EH (cell line): ENCODE measurements around the gene EYS.

Experiments used
- DNase-seq: peaks from one replicate; pipeline ENCODE4 v3.0.0-alpha.2; 2015; ENCODE audit warnings: low read depth

EYS gene

GRCh38 chr6:64817525-64817924, 889.5 kb downstream of the EYS start:
- DNase-seq, result no peak

DNA sequence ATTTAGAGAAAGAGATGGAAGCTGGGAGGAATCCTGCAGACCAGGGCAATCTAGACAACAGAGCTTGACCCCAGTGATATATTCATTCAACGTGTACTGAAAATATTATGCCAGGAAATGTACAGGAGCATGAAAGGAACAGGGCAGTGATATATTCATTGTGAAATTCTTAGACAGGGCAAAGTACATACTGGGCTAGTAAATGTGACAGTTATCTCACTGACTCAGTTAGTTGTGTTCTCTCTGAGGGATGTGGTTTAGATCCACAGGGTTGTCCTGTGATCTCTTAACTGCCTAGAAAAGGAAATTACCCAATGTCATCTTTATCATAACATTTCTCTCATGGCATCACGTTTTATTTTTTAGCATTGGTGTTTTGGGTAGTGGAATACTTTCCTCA, 891.3 kb downstream of the EYS start:
- DNase-seq, result no peak

DNA sequence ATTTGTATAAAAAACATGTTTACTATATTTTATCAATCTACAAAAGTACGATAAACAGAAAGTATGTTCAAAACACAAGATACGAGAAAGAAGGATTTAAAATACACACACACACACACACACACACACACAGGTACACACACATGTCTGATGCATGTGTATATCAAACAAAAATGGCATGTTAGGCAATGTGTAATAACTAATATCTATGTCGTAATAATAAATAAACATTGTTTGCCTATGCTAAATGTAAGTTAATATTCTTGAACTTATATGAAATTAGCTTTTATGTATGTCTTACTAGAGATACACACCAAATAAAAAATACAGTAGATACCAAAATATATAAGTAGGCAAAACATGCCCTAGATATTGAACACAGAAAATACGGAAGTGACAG, 894.9 kb downstream of the EYS start:
- no peak for DNase-seq

GRCh38 chr6:64811119-64811518, 895.9 kb downstream of the EYS start:
- no peak for DNase-seq

DNA sequence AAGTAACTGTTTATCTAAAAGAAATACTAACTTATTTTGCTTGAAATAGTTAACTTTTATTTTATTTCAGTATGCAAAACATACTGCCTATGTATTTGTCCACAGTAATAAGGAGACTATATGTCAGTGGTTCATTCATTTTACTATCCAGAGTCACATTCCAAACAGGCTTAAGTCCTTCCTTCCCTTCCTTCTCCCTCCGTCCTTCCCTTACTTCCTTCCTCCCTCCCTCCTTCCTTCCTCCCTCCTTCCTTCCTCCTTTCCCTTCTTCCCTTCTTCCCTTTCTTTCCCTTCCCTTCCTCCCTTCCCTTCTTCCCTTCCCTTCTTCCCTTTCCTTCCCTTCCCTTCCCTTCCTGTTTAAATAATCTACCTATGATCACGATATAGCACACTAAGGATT, 899.2 kb downstream of the EYS start:
- DNase-seq, result no peak

DNA sequence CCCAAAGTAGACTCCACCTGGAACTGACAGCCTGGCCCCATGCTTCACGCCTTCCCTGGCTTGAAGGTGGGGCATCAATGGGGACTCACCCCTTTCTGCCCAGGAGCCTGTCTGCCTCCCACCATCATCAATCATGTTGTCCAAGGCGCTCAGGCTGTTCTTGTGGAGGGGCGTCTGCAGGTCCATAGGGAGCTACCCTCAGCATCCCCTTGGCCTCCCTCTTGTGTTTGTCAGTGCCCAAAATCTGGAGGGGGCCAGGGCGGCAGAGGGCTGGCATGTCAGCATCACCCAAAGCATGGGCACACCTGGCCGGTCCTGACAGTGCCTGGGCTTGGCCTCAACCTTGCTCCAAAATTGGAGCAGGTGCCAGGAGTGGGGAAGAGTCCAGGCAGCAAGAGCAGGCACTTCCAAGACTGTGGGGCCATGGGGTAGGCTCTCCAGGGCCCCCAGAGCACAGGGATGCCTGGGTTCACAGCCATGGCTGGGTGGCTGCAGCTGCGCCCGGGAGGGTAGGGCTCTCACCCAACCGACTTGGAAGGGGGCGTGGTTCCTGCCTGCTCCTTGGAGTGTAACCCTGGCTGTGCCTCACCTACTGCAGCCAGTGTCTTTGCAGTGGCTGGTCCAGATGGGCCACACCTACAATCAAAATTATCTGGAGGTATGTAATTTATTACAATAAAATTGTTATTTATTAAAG, 903.4 kb downstream of the EYS start:
- DNase-seq, result no peak

- DNase-seq, result no peak
These were observed 914.5 kb downstream of the EYS start for GRCh38 chr6:64792534-64792933.

GRCh38 chr6:64789476-64789875, 917.5 kb downstream of the EYS start:
- no peak for DNase-seq

DNA sequence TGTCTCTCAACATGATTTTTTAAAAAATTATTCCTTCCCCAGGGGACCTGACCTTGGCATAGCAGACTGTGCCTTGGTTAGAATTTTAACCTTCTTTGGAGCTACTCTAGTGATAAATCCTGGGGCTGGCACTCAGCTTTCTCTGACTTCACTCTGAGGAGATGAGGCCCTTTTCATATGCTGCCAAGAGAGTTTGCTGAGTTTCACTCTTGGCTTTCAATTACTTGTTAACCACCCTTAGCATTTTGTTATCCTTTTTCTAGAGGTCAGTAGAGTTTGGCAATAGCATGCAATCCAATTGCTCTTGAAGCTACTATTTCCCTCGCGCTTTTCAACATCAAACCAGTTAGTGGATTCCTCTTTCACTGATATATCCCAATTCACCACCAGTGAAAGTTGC, 920.3 kb downstream of the EYS start:
- no peak for DNase-seq

DNA sequence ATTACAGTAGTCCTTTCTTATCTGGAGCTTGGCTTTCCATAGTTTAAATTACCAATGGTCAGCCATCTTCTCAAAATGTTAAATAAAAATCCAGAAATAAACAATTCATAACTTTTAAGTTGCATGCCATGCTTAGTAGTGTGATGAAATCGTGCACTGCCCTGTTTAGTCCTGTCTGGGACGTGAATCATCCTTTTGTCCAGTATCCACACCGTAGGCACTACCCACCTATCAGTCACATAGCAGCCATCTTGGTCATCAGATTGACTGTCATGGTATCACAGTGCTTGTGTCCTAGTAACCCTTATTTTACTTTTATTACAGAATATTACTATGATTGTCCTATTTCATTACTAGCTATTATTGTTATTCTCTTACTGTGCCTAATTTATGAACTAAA, 924.1 kb downstream of the EYS start:
- no peak for DNase-seq

DNA sequence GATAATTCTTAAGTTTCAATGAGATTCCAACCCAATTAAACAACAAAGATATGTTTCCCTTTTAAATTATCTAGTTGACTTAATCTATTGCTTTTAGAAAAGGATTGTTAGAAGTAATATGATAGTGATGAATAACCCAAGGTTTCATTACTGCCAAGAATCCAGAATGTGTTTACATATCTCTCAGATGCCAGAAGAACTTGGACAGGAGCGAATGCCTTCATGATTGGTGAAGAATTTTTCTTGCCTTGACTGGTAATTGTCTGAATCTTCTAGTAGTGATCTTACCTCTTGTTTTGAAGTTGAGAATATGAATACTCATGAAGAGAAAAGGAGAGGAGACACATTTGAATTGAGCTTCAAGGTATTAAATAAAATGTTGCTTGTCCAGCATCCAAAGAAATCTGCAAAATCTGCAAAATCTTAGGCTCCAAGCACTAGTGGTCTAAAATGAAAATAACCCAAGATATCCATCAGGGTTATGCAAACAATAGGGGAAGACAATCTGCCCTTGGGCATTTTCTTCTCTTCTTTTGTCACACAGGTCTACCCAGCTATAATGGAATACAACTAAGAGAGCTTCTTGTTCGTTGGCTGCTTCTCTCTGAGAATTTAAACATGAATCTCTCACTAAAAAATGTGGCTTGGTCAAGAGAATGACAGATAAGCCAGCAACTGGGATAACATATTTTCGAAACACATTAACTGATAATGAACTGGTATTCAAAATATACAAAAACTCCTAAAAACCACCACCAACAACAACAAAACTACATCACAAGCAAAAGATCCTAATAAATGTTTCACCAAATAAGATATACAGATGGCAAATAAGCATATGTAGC, 928.9 kb downstream of the EYS start:
- DNase-seq, result no peak

DNA sequence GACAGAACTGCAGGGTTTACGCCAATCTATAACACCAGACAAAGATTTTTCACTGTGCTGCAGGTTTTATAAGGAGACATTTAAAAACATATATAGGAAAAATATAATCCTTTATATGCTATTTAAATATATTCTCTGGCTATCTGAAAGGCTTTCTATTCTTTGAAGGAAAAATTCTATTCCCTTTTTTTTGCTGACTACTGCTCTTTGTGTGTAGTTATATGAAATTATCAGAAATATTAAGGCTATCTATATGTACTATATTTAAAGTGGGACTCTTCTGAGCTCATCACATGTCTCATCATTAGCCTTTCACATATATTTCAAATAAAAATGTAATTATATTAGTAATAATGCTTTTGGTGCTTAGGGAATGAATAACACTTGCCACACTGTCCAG, 930.7 kb downstream of the EYS start:
- DNase-seq, result no peak

DNA sequence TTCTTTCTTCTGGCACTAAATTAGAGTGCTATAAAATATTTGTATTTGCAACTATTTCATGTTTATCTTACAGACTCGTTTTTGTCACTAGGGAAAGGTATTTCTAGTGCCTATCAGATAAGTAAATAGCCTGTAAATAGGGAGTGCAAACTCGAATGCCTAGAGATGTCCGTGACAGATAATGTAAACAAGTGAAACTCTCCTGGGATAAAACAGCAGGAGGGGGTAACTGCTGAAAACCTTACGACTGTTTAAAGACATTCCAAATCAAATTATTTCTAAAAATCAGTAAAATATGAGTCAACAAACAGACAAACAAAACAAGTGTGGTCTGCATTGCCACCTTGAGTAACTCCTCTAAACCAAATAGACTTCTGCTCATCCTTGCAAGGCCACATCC, 932.1 kb downstream of the EYS start:
- DNase-seq, result no peak

- no peak for DNase-seq
These were observed 956.1 kb downstream of the EYS start for GRCh38 chr6:64750910-64751309.

- no peak for DNase-seq
These were observed 969.6 kb downstream of the EYS start for GRCh38 chr6:64737418-64737817.

DNA sequence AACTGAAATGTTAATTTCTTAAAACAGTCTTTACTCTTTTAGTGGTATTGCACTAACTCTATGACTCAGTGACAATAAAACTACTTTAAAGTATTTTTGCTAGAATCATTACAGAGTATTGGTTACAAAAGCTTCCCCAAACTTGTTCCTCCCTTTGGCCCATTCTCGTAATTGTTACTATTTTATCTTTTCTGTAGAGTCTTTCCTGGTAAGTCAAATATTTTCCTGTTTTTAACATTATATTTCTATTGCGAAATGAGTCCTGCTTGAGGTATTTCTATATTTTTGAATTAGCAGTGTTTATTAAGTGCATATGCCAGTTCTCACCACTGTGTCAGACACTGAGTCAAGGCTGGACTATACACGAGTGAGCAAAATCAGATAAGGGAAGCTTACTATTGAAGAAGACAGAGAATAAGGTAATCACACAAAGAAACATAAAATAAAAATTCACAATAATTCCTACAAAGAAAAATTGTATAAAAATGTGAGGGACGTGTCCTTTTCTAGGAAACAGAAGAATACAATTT, 970.5 kb downstream of the EYS start:
- no peak for DNase-seq

GRCh38 chr6:64733433-64733832, 973.6 kb downstream of the EYS start:
- no peak for DNase-seq

DNA sequence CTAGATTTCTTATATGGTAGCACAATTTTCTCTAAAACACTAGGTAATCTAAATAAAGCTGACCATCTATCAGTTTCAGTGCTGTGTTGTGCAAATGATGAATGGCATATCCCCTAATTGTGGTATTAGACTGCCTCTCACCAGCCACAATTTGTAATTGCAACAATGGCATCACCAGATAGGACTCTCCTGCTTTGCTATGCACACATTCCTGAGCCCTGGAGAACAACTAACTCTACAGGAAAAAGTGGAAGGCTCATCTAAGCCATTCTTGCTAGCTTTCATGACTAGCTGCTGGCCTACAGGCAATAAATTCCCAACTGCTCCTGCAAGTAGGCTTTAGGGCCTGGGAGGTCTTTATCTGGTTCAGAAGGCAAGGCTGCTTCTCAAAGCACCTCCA, 974.1 kb downstream of the EYS start:
- DNase-seq, result no peak

DNA sequence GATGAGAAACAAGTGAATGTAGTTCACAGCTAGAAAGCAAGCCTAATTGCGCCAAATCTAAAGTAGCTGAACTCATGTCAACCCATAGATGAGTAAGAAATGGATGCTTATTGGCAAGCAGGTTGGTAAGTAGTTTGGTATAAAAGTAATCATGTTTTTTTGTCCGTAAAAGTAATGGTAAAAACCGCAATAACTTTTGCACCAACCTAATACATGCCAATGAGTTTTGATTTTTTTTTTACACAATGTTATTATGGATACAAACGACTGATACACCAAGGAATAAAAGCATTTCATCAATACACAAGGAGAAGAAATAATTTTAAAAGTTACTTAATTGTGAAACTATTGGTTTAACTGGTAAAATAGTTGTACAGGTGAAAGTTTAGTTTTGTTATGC, 977.5 kb downstream of the EYS start:
- no peak for DNase-seq

DNA sequence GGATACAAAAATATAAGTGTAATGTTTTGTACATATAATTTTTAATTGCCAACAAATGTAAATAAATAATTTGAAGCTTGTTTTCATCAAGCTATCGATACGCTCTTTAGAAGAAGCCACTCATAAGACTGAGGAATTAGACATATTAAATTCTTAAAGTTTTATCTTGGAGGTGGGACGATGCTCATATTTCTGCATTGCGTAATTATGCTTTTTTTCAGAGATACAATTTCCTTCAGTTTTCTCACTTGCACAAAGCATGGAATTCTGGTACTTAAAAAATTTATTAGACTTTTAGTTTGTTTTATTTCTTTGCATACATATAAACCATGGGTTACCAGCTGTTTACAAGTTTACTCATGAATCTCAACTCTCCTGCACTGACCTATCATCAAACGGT, 980.0 kb downstream of the EYS start:
- DNase-seq, result no peak

DNA sequence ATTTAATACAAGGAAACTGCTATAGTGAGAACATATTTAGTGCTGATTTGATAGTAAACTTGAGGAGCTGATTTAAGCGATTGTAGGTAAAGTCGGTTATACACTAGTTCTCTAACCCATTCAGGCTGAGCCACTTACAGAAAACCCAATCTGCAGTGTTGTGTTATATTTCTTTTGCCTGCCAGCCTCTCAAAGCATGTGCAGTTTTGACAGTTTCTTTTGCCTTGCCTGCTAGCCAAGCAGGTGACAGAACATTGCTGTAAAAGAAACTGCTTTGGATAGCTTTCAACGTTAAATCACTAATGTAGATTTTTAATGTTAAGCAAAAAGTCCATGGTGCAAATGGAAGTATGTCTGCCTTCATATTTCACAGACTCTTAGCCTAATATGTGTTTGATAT, 982.9 kb downstream of the EYS start:
- DNase-seq, result no peak

- DNase-seq, result no peak
These were observed 983.5 kb downstream of the EYS start for GRCh38 chr6:64723327-64724058.

DNA sequence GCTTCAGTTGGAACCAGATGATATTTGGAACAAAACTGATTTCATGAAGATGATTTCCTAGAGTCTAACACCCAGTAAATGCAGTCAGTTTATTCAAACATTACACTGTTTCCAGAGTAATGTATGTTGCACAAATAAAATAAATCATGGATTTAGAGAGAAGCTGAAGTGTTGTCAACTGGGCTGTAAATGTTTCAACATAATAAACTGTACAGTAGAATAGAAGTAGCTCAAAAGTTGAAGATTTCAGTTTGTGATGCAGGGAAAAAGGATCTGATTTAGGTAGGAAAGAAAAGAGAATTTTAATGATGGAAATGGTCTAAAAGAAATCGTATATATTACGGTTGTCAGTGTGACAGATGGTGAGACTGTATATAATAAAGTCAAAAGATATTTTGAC, 985.2 kb downstream of the EYS start:
- DNase-seq, result no peak
